Astrocyte (in vitro differentiated cells and primary cell): ENCODE measurements around the gene PPP1R16B. TPM values are rescaled to one million over a fixed set of nuclear protein-coding genes. Genes with fewer than 3 reads are reported as not detected.

Experiments used
- DNase-seq: peaks from one replicate; pipeline ENCODE4 v3.0.0-alpha.2; 2010; ENCODE audit warnings: low read depth
- FAIRE-seq: peaks from 2 replicates; lab custom pipeline; 2011; peaks lifted over from hg19 to GRCh38; lab: Jason Lieb, UNC
- H2AFZ ChIP-seq: 2 replicates; pipeline ENCODE4 v1.6.0; 2012; ENCODE audit warnings: low read depth, low read length, inconsistent platforms
- H3K27ac ChIP-seq: 2 replicates; pipeline ENCODE4 v1.5.1; 2011; ENCODE audit warnings: low read depth, low read length, inconsistent platforms
- H3K27me3 ChIP-seq: 2 replicates; pipeline ENCODE4 v1.6.0; 2011; ENCODE audit warnings: low read length, inconsistent platforms; ENCODE audit not compliant: insufficient read depth
- H3K36me3 ChIP-seq: 2 replicates; pipeline ENCODE4 v1.5.1; 2011; ENCODE audit warnings: low read length, inconsistent platforms; ENCODE audit not compliant: insufficient read depth
- H3K4me1 ChIP-seq: 2 replicates; pipeline ENCODE4 v1.5.1; 2011; ENCODE audit warnings: low read length, inconsistent platforms; ENCODE audit not compliant: insufficient read depth
- H3K4me2 ChIP-seq: 2 replicates; pipeline ENCODE4 v1.6.0; 2012; ENCODE audit warnings: low read length, inconsistent platforms
- H3K4me3 ChIP-seq: 2 replicates; pipeline ENCODE4 v1.5.1; 2011; ENCODE audit warnings: low read depth, mild to moderate bottlenecking, low read length, inconsistent platforms; ENCODE audit not compliant: insufficient read depth
- H3K79me2 ChIP-seq: 2 replicates; pipeline ENCODE4 v1.6.0; 2012; ENCODE audit warnings: mild to moderate bottlenecking, low read length, inconsistent platforms; ENCODE audit not compliant: insufficient read depth
- H3K9ac ChIP-seq: 2 replicates; pipeline ENCODE4 v1.6.0; 2012; ENCODE audit warnings: mild to moderate bottlenecking, low read length, inconsistent platforms
- H3K9me3 ChIP-seq: 2 replicates; pipeline ENCODE4 v1.5.1; 2012; ENCODE audit warnings: low read depth, mild to moderate bottlenecking, low read length, inconsistent platforms; ENCODE audit not compliant: insufficient read depth
- H4K20me1 ChIP-seq: 2 replicates; pipeline ENCODE4 v1.6.0; 2012; ENCODE audit warnings: low read length, inconsistent platforms; ENCODE audit not compliant: insufficient read depth
- H3K27ac Mint-ChIP-seq: one replicate; pipeline ENCODE4 v1.8.0; 2021; ENCODE audit warnings: mild to moderate bottlenecking, mixed read lengths; ENCODE audit not compliant: unreplicated experiment
- H3K27me3 Mint-ChIP-seq: one replicate; pipeline ENCODE4 v1.8.0; 2021; ENCODE audit warnings: low read depth, mixed read lengths; ENCODE audit not compliant: unreplicated experiment
- H3K36me3 Mint-ChIP-seq: one replicate; pipeline ENCODE4 v1.8.0; 2021; ENCODE audit warnings: low read depth, mixed read lengths; ENCODE audit not compliant: unreplicated experiment
- H3K4me1 Mint-ChIP-seq: one replicate; pipeline ENCODE4 v1.8.0; 2021; ENCODE audit warnings: low read depth, mixed read lengths; ENCODE audit not compliant: unreplicated experiment
- H3K4me3 Mint-ChIP-seq: one replicate; pipeline ENCODE4 v1.8.0; 2021; ENCODE audit warnings: mild to moderate bottlenecking, moderate library complexity, mixed read lengths; ENCODE audit not compliant: unreplicated experiment
- H3K9me3 Mint-ChIP-seq: one replicate; pipeline ENCODE4 v1.8.0; 2021; ENCODE audit warnings: mild to moderate bottlenecking, mixed read lengths; ENCODE audit not compliant: unreplicated experiment
- CTCF ChIP-seq: IDR thresholded peaks from 2 replicates; pipeline ENCODE4 v1.5.1; 2011; ENCODE audit warnings: low read depth, mild to moderate bottlenecking, inconsistent platforms, low read length, moderate library complexity; ENCODE audit not compliant: insufficient read depth
- EZH2 ChIP-seq: IDR thresholded peaks from 2 replicates; pipeline ENCODE4 v1.6.1; 2012; ENCODE audit warnings: mild to moderate bottlenecking, low read length, inconsistent platforms; ENCODE audit not compliant: insufficient read depth
- total RNA-seq: library from RNA; stranded (reverse); gene quantifications from 2 replicates; pipeline ENCODE4 v1.2.1, GENCODE V29; 2021

PPP1R16B gene
- total RNA-seq, 1 donor from 2014 or later: 0.68 TPM

GRCh38 chr20:38947931-38948362 is 142.4 kb downstream of the PPP1R16B start:
- Mint-ChIP-seq H3K4me1 (no peaks in the 10 kb centered on the region), H3K27ac (no peak overlapping the region), H3K27me3 (no peaks in the 10 kb centered on the region), H3K4me3 (no peak overlapping the region), H3K36me3 (no peaks in the 10 kb centered on the region), H3K9me3 (no peaks in the 10 kb centered on the region)
- peaks cover 25% of the 10 kb centered on the region for H3K79me2 ChIP-seq
- peaks cover 5% of the 10 kb centered on the region for H3K36me3 ChIP-seq
- H4K20me1 ChIP-seq: peaks cover 2% of the 10 kb centered on the region
- H3K9me3 ChIP-seq: no peaks in the 10 kb centered on the region
- no peak overlapping the region for H3K4me2 ChIP-seq
- no peaks in the 10 kb centered on the region for H3K4me1 ChIP-seq
- H3K27me3 ChIP-seq: no peaks in the 10 kb centered on the region
- H3K4me3 ChIP-seq: no peak overlapping the region
- no peak for TF ChIP-seq EZH2
- no peak for TF ChIP-seq CTCF
- H3K27ac ChIP-seq: no peak overlapping the region
- FAIRE-seq: no peak
- H2AFZ ChIP-seq: no peak overlapping the region
- no peak overlapping the region for H3K9ac ChIP-seq
- no peak for DNase-seq

- Histone ChIP-seq H3K9ac (no peak overlapping the region), H3K9me3 (no peaks in the 10 kb centered on the region), H2AFZ (no peak overlapping the region), H3K4me1 (no peaks in the 10 kb centered on the region), H3K27ac (no peak overlapping the region), H3K27me3 (no peaks in the 10 kb centered on the region), H3K4me2 (no peak overlapping the region), H3K79me2 (peaks cover 14% of the 10 kb centered on the region), H3K4me3 (no peak overlapping the region), H3K36me3 (peaks cover 5% of the 10 kb centered on the region), H4K20me1 (no peaks in the 10 kb centered on the region)
- Mint-ChIP-seq H3K4me1 (no peaks in the 10 kb centered on the region), H3K4me3 (no peak overlapping the region), H3K36me3 (no peaks in the 10 kb centered on the region), H3K27ac (no peak overlapping the region), H3K27me3 (no peaks in the 10 kb centered on the region), H3K9me3 (no peaks in the 10 kb centered on the region)
- no peak for FAIRE-seq
- no peak for TF ChIP-seq CTCF
- TF ChIP-seq EZH2: no peak
- no peak for DNase-seq
Measured at GRCh38 chr20:38950254-38950653, 144.8 kb downstream of the PPP1R16B start.

- no peak overlapping the region for H3K4me3 ChIP-seq
- Mint-ChIP-seq H3K36me3 (no peaks in the 10 kb centered on the region), H3K27ac (no peak overlapping the region), H3K9me3 (no peaks in the 10 kb centered on the region), H3K27me3 (no peaks in the 10 kb centered on the region), H3K4me3 (no peak overlapping the region), H3K4me1 (no peaks in the 10 kb centered on the region)
- TF ChIP-seq CTCF: no peak
- TF ChIP-seq EZH2: no peak
- H3K4me1 ChIP-seq: no peaks in the 10 kb centered on the region
- peaks cover 10% of the 10 kb centered on the region for H3K79me2 ChIP-seq
- no peak overlapping the region for H3K27ac ChIP-seq
- FAIRE-seq (no peak), DNase-seq (no peak)
- H3K27me3 ChIP-seq: no peaks in the 10 kb centered on the region
- no peaks in the 10 kb centered on the region for H3K9me3 ChIP-seq
- peaks cover 5% of the 10 kb centered on the region for H3K36me3 ChIP-seq
- no peaks in the 10 kb centered on the region for H4K20me1 ChIP-seq
- no peak overlapping the region for H2AFZ ChIP-seq
- no peak overlapping the region for H3K9ac ChIP-seq
- no peak overlapping the region for H3K4me2 ChIP-seq
Measured at GRCh38 chr20:38951611-38952010, 146.1 kb downstream of the PPP1R16B start.
